Measurements from ENCODE around the gene ARMS2. TPM values are rescaled to one million over a fixed set of nuclear protein-coding genes. Genes with fewer than 3 reads are reported as not detected.

ARMS2 gene
- total RNA-seq, 1 experiment from 2014 or later, result not detected

GRCh38 chr10:122454071-122454470 is 382 bp upstream of the ARMS2 start:
- no peak overlapping the region for H3K4me2 ChIP-seq (ENCODE audit: low read length)
- H3K27me3 ChIP-seq (ENCODE audit: low read length), result no peaks in the 10 kb centered on the region
- H3K27ac ChIP-seq (ENCODE audit: low read length), result no peak overlapping the region
- BruUV-seq (replicated peaks), result no TSS peak
- H3K9ac ChIP-seq (ENCODE audit: low read length), result no peak overlapping the region
- no peaks in the 10 kb centered on the region for H3F3A ChIP-seq (ENCODE audit: low read length, unreplicated experiment)
- no peak for TF ChIP-seq EZH2 (IDR thresholded peaks at IDR 0.05; ENCODE audit: low read length, unreplicated experiment)
- no peak for TF ChIP-seq EZH2phosphoT487 (IDR thresholded peaks at IDR 0.05; ENCODE audit: borderline replicate concordance, low read length)
- CTCF ChIA-PET, result no interaction called here
- no peaks in the 10 kb centered on the region for H3K36me3 ChIP-seq (ENCODE audit: low read depth, low read length)
- H4K20me1 ChIP-seq (ENCODE audit: low read length), result no peaks in the 10 kb centered on the region
- DNase-seq (no peak), ATAC-seq (no peak)
- no peaks in the 10 kb centered on the region for H3K79me2 ChIP-seq (ENCODE audit: low read length)
- POLR2A ChIA-PET (ENCODE audit: unreplicated experiment), result no interaction called here
- H3K4me3 ChIP-seq (ENCODE audit: low read length), result no peak overlapping the region
- intact Hi-C loops (cut with micrococcal nuclease), result no loop called here
- no peak overlapping the region for H2AFZ ChIP-seq (ENCODE audit: low read length)
- H3K9me3 ChIP-seq (ENCODE audit: low read length), result no peaks in the 10 kb centered on the region
- no peaks in the 10 kb centered on the region for H3K9me2 ChIP-seq (replicated peaks; ENCODE audit: low read length)
- H3K4me1 ChIP-seq (ENCODE audit: insufficient read depth, low read length), result no peaks in the 10 kb centered on the region

- H3K4me2 ChIP-seq (ENCODE audit: low read length), result no peak overlapping the region
- no TSS peak for BruUV-seq (replicated peaks)
- POLR2A ChIA-PET (ENCODE audit: unreplicated experiment), result no interaction called here
- H2AFZ ChIP-seq (ENCODE audit: low read length), result no peak overlapping the region
- DNase-seq (no peak), ATAC-seq (no peak)
- intact Hi-C loops (cut with micrococcal nuclease), result no loop called here
- no peak overlapping the region for H3K4me3 ChIP-seq (ENCODE audit: low read length)
- no peak overlapping the region for H3K27ac ChIP-seq (ENCODE audit: low read length)
- H3F3A ChIP-seq (ENCODE audit: low read length, unreplicated experiment), result no peaks in the 10 kb centered on the region
- no peaks in the 10 kb centered on the region for H3K4me1 ChIP-seq (ENCODE audit: insufficient read depth, low read length)
- no peaks in the 10 kb centered on the region for H3K27me3 ChIP-seq (ENCODE audit: low read length)
- H3K9ac ChIP-seq (ENCODE audit: low read length), result no peak overlapping the region
- no peaks in the 10 kb centered on the region for H3K36me3 ChIP-seq (ENCODE audit: low read depth, low read length)
- no peaks in the 10 kb centered on the region for H3K9me3 ChIP-seq (ENCODE audit: low read length)
- H3K9me2 ChIP-seq (replicated peaks; ENCODE audit: low read length), result no peaks in the 10 kb centered on the region
- H3K79me2 ChIP-seq (ENCODE audit: low read length), result no peaks in the 10 kb centered on the region
- no peaks in the 10 kb centered on the region for H4K20me1 ChIP-seq (ENCODE audit: low read length)
- CTCF ChIA-PET, result no interaction called here
- no peak for TF ChIP-seq CTCF (conservative IDR thresholded peaks at IDR 0.05; ENCODE audit: low read depth, low read length)
- no peak for TF ChIP-seq EZH2phosphoT487 (IDR thresholded peaks at IDR 0.05; ENCODE audit: borderline replicate concordance, low read length)
- no peak for TF ChIP-seq EZH2 (IDR thresholded peaks at IDR 0.05; ENCODE audit: low read length, unreplicated experiment)
These were observed 1.1 kb downstream of the ARMS2 start for GRCh38 chr10:122455376-122456079.

GRCh38 chr10:122457934-122458333 is 3.5 kb downstream of the ARMS2 start:
- no peak overlapping the region for H3K4me2 ChIP-seq (ENCODE audit: low read length)
- no peaks in the 10 kb centered on the region for H3K9me3 ChIP-seq (ENCODE audit: low read length)
- DNase-seq (no peak), ATAC-seq (no peak)
- TF ChIP-seq CTCF (conservative IDR thresholded peaks at IDR 0.05; ENCODE audit: low read depth, low read length) (no peak), EZH2phosphoT487 (IDR thresholded peaks at IDR 0.05; ENCODE audit: borderline replicate concordance, low read length) (no peak), EZH2 (IDR thresholded peaks at IDR 0.05; ENCODE audit: low read length, unreplicated experiment) (no peak)
- ChIA-PET CTCF (no interaction called here), POLR2A (ENCODE audit: unreplicated experiment) (no interaction called here)
- no peaks in the 10 kb centered on the region for H3K9me2 ChIP-seq (replicated peaks; ENCODE audit: low read length)
- intact Hi-C loops (cut with micrococcal nuclease), result no loop called here
- no peak overlapping the region for H3K27ac ChIP-seq (ENCODE audit: low read length)
- no peak overlapping the region for H3K4me3 ChIP-seq (ENCODE audit: low read length)
- H3F3A ChIP-seq (ENCODE audit: low read length, unreplicated experiment), result no peaks in the 10 kb centered on the region
- H3K36me3 ChIP-seq (ENCODE audit: low read depth, low read length), result no peaks in the 10 kb centered on the region
- H3K9ac ChIP-seq (ENCODE audit: low read length), result no peak overlapping the region
- H3K27me3 ChIP-seq (ENCODE audit: low read length), result no peaks in the 10 kb centered on the region
- BruUV-seq (replicated peaks), result no TSS peak
- H3K79me2 ChIP-seq (ENCODE audit: low read length), result no peaks in the 10 kb centered on the region
- no peaks in the 10 kb centered on the region for H4K20me1 ChIP-seq (ENCODE audit: low read length)
- no peak overlapping the region for H2AFZ ChIP-seq (ENCODE audit: low read length)
- H3K4me1 ChIP-seq (ENCODE audit: insufficient read depth, low read length), result no peaks in the 10 kb centered on the region; the same call in 1 of the 2 replicates
